ENCODE data around the gene BCAR1.
"Not testable (repeated sequence)": the region's sequence is repeated elsewhere in the genome, so short reads cannot be mapped to it uniquely, and the experiment has no call there.

Gene BCAR1

GRCh38 chr16:75222271-75222783 lies 29.1 kb downstream of the BCAR1 start:
- no peak for DNase-seq

- DNase-seq: peak; percentile 16
These were observed 31.6 kb downstream of the BCAR1 start for GRCh38 chr16:75219838-75220237.

GRCh38 chr16:75219088-75219487 lies 32.3 kb downstream of the BCAR1 start:
- DNase-seq: no peak

GRCh38 chr16:75218256-75219076 lies 33.0 kb downstream of the BCAR1 start, which contains the start of gene CTRB1:
Gene CTRB1 (plus strand): TSS chr16:75218988. CDS start chr16:75219008, 20 bp downstream.
- DNase-seq: no peak

GRCh38 chr16:75217389-75217851 lies 34.0 kb downstream of the BCAR1 start:
- DNase-seq: no peak

- DNase-seq: no peak
These were observed 34.8 kb downstream of the BCAR1 start for GRCh38 chr16:75216576-75216975.

GRCh38 chr16:75216127-75216526 lies 35.3 kb downstream of the BCAR1 start:
- no peak for DNase-seq

- not testable (repeated sequence) for DNase-seq
These were observed 40.1 kb downstream of the BCAR1 start for GRCh38 chr16:75211286-75211685.

- DNase-seq: no peak
These were observed 41.5 kb downstream of the BCAR1 start for GRCh38 chr16:75209944-75210343.

- DNase-seq: not testable (repeated sequence)
These were observed 41.9 kb downstream of the BCAR1 start for GRCh38 chr16:75209514-75209913.

GRCh38 chr16:75208861-75209505 lies 42.4 kb downstream of the BCAR1 start:
- DNase-seq: no peak

- DNase-seq: no peak
These were observed 43.1 kb downstream of the BCAR1 start for GRCh38 chr16:75208242-75208825.

- DNase-seq: no peak
These were observed 43.6 kb downstream of the BCAR1 start for GRCh38 chr16:75207831-75208230.

- DNase-seq: no peak
These were observed 44.5 kb downstream of the BCAR1 start, which contains the start of gene CTRB2 for GRCh38 chr16:75206749-75207451. Gene CTRB2 (minus strand): TSS chr16:75207161. CDS start chr16:75207141, 20 bp downstream.

GRCh38 chr16:75205961-75206748 lies 45.3 kb downstream of the BCAR1 start:
- DNase-seq: not testable (repeated sequence)

- not testable (repeated sequence) for DNase-seq
These were observed 46.0 kb downstream of the BCAR1 start for GRCh38 chr16:75205438-75205837.

- DNase-seq: not testable (repeated sequence)
These were observed 46.5 kb downstream of the BCAR1 start for GRCh38 chr16:75204905-75205304.

- no peak for DNase-seq
These were observed 47.0 kb downstream of the BCAR1 start for GRCh38 chr16:75204410-75204758.

- DNase-seq: no peak
These were observed 47.6 kb downstream of the BCAR1 start for GRCh38 chr16:75203667-75204409.

GRCh38 chr16:75203096-75203495 lies 48.3 kb downstream of the BCAR1 start:
- no peak for DNase-seq

GRCh38 chr16:75202069-75202590 lies 49.3 kb downstream of the BCAR1 start:
- no peak for DNase-seq

All from stimulated activated CD4-positive, alpha-beta T cell treated with anti-CD3 and anti-CD28 coated beads, Interleukin-4, amount 100 ng/mL, for 1 hour (primary cell).